ACHN (cell line): Measurements from ENCODE around the gene ALDH18A1.
"Not testable (repeated sequence)": the region's sequence is repeated elsewhere in the genome, so short reads cannot be mapped to it uniquely, and the experiment has no call there.

Source experiments
- DNase-seq: peaks from one replicate; pipeline ENCODE4 v3.0.0-alpha.2; 2015
- in situ Hi-C: cut with HindIII; loops from 2 replicates; pipeline ENCODE4 v1.10.0; 2017; ENCODE audit warnings: low sequenced_read_pairs, low pct_ligation_motif_present, low pct_unique_long_range_greater_than_20kb

ALDH18A1 gene

DNA sequence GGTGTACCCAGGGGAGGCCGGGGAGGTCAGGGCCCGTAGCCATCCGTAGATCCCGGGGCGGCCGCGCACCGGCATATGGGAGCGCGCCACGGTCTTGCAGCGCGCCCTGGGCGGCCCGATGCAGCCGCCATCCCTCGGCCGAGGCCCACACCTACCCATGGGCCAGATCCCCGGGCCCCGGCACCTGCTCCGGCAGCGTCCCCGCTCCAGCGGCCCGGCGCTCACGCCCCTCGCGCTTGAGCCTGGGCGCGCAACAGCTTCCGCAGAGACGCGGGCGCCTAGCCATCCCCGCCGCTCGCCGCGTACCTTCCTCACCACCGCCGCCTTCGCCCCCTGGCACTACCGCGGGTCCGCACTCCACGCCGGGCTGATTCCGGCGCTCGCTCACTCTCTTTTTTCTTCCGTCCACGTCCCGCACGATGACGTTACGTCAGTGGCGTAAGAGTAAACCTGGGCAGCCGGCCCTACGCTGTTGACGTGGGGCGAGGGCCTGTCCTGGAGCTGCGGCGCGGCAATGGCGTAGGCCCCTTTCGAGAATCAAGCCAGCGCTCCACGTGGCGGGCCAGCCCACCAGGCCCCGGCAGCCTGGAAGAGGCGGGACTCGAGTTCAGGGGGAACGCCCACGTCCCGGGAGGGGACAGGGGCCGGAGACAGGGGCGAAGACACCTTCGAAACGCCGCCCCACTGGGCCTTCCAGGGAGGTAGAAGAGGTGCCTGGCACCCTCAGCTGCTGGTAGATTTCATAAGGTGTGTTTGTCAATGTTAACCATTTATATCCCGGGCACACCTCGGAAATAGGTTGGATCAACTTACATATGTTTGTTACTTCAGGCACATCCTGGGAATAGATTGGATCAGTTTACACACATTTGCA is at the start of gene ALDH18A1:
ALDH18A1 (minus strand) TSS at position 421 of the 874 bp plus-strand sequence. CDS start 3,334 bp downstream, outside the sequence.
- peak; percentile 91 for DNase-seq
- in situ Hi-C loops = no loop called here

DNA sequence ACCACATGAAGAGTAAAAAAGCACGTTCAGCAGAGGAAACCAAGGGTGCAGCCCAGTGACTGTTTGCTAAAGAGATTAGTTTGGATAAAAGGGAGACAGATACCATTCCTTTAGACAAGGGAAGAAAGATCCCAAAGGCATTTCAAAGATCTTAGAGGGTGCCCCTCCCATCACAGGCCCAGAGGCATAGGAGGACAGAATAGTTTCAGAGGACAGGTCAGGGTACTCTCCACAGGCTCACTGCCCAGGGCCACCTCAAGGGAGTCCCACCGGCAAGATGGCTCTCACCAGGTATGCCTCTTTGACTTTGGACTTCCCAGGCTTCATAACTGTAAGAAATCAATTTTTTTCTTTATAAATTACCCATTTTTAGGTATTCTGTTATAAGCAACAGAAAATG is 41.9 kb upstream of the ALDH18A1 start:
- in situ Hi-C loops = no loop called here
- no peak for DNase-seq

DNA sequence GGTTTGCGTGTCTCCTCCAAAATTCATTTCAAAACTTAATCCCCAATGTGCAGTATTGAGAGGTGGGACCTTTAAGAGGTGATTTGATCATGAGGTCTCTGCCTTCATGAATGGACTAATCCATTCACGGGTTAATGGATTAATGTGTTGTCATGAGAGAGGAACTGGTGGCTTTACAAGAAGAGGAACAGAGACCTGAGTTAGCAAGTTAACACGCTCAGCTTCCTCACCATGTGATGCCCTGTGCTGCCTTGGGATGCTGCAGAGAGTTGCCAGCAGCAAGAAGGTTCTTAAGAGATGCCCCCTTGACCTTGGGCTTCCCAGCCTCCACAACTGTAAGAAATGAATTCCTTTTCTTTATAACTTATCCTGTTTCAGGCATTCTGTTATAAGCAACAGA is 40.9 kb upstream of the ALDH18A1 start:
- in situ Hi-C loops = no loop called here
- no peak for DNase-seq

DNA sequence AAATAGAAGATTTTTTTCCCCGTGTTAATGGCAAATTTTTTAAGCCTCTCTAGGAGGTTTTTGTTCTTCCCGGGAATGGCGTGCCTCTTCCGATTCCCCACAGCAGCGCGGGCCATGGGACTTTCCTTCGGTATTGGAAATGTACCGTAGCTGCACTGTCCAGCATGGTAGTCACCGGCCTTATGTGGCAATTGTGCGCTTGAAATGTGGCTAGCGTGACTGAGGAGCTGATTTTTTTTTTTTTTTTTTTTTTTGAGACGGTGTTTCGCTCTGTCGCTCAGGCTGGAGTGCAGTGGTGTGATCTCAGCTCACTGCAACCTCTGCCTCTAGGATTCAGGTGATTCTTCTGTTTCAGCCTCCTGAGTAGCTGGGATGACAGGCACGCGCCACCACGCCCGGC is 38.2 kb upstream of the ALDH18A1 start:
- no peak for DNase-seq
- in situ Hi-C loops = no loop called here

DNA sequence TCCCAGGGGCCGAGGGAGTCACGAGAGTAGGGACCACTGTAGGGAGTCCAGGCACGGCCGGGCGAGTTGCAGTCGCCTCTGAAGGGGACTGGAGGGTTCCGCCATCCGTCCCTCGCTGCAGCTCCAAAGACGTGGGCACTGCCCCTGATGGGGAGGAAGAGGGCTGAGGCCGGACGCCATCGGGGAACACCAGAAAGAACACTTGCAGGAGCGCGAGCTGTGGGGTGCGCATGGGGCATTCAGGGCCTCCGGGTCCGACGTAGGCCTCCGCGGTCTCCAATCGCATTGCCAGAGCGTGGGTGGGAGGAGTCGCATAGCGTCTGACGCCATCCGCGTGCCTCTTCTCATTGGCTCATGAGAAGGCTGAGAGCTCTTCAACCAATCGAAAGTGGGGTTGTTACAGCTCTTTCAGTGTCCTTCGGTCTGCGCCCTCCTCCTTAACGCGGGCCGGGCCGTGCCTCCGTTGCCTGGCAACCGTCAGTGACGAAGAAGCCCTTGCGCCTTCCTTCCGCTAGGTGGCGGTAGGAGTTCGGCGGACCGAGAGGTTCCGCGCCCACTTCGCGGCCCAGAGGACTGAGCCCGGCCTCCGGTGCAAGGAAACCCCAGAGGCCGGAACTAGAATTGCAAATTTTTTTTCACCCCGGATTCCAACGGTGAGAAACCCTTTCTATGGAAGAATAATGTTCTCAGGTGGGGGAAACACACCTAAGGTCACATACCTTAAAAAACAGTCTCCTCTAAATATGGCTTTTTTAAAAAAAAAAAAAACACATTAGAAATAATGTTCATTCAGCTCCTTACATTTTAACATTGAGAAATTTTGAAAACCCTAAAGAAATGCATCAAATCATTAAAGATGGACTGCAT is 37.4 kb upstream of the ALDH18A1 start, which contains the start of gene TCTN3:
TCTN3 (minus strand) TSS at position 260 of the 867 bp plus-strand sequence; CDS start at position 232, 28 bp downstream.
- peak; percentile 100 for DNase-seq
- in situ Hi-C loops = no loop called here

DNA sequence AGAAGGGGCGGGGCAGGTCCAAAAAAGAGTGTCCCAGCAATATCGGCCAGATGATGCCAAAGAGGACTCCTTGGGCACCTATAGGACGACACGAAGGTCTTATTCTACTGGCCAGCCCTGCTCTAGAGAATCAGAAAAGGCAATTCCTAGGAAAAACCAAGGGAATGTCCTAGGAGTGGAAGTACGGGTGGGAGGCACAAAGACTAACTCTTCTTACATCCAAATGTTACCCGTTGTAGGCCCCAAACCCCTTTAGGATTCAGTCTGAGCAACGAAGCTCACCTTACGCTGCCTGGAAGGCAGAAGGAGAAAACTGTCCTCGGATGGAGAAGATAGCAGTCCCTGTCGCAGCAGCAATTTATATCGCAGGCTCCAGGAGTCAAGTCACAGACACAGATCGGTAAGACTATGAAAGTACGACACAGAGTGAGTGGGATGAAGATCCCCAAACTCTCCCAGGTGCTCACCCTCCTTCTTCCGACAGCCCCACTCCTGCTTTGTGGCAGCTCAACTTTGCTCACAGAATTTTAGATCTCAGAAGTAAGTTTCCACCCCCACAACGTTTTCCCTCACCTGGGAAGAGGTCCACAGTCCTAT is 36.7 kb upstream of the ALDH18A1 start:
- DNase-seq = no peak
- in situ Hi-C loops = no loop called here

DNA sequence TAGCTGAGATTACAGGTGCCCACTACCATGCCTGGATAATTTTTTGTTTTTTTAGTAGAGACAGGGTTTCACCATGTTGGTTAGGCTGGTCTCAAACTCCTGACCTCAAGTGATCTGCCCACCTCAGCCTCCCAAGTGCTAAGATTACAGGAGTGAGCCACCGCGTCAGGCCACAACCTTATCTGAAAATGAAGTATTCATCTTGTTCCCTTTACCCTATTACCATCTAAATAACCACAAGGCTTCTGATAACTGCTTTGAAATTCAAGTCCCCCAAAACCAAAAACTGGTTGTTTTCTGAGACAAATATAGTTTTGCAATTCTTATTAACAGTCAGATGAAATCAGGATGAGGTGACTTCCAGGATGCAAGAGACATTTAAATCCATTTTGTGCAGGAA is 34.8 kb upstream of the ALDH18A1 start:
- in situ Hi-C loops = no loop called here
- no peak for DNase-seq

DNA sequence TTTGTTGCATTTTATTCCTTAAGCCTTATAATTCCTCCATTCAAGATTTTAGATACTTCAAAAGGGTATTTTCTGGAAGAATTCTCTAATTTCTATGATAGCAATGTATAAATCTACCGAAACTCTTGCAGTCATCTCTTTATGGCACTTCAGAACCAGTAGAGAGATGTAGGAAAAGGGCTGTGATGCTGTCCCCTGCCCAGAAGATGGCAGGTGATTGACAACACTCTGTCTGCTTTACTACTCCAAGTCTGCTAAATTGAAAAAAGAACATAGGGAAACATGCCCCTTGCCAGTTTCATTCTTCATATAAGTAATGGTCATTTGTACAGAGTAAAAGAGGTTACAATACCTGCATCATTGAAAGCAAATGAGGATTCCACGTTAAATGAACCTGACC is 32.1 kb upstream of the ALDH18A1 start:
- in situ Hi-C loops = no loop called here
- DNase-seq = no peak

DNA sequence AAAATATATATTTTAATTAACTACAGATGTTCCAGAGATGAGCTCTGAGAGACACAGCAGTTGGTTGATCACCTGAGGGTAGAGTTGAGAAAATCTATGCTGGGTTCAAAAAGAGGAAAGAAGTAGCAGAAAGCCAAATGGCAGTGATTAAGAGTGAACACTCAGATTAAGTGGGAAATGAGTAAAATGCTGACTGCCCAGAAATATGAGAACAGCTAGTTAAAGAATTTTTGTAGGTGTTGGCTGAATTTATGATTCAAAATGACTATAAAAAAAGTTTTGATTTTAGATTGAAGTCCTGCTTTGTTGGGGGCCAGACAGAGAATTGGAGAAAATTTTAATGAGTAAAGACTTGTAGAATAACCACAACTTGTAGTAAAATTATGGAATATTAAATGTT is 27.5 kb upstream of the ALDH18A1 start:
- in situ Hi-C loops = no loop called here
- DNase-seq = no peak

DNA sequence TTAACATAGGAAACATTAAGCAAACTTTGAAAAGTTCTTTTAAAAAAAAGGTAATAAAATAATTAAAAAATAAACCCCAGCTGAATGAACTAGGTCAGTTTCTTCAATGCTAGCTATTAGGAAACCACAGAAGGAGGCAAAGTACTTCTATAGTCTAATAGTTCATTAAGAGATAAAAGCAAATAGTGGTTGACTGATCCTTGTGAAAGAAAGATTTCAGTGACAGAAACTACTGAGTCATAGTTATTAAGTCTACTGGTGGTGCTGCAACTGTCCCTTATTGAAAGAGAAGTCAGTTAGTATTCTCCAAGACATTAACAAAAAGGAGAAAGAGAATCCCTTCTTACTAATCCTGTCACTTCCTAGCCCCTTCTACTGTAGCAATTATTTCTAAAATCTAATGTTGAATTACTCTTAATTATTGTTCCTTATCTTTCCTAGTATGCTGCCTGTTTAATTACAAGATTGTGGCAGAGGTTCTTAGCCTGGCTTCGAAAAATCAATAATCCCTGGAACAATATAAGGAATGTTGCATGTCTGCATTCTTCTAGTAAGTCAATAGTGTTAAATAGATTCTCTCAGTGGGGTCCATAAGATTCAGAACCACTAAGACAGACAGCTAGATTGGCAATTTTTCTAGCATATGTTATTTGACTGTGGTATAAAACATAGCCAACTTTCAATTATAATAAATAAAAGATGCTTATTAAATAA is 19.0 kb upstream of the ALDH18A1 start:
- in situ Hi-C loops = no loop called here
- DNase-seq = no peak

DNA sequence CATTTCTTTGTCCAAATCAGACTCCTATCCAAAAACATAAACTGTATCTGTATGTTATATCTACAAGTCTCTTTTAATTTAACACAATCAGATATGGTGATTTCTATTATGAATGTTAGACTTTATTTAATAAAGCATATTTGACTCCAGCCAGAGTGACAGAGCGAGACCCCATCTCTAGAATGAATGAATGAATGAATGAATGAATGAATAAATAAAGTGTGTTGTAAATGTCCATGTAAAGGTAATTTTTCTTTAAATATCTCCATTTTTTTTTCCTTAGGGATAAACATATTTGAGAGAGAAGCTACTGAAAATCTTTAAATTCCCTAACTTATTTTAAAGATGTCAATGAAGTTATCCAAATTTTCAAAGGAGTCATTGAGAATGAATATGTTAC is 18.1 kb upstream of the ALDH18A1 start:
- in situ Hi-C loops = no loop called here

DNA sequence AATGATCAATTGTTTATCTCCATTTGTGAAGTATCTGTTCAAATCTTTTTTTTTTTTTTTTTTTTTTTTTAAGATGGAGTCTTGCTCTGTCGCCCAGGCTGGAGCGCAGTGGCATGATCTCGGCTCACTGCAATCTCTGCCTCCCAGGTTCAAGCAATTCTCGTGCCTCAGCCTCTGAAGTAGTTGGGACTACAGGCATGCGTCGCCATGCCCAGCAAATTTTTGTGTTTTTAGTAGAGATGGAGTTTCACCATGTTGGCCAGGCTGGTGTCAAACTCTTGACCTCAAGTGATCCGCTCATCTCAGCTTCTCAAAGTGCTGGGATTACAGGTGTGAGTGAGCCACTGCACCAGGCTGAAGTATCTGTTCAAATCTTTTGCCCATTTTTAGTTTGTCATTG is 16.1 kb upstream of the ALDH18A1 start:
- DNase-seq, in situ Hi-C loops: not testable (repeated sequence)

More for the DNA sequence above, 18.1 kb upstream of the ALDH18A1 start:
- DNase-seq = no peak

DNA sequence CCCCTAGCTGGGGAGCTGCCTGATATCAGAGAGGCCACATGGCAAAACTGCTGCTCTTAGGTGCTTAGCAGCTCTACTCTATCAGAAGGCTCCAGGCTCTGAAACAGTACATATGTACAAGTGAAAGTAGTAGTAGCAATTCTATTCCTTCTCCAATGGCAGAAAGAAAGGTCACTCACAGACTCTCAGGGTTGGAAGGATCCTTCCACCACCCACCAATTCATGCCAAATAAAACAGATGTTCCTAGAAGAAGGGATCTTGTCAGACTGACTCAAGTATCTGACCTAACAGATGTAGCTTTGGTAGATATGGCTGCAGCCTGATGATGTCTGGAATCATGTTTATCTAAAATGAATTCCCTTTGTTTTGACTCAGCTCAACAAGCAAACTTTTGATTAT is 8.0 kb upstream of the ALDH18A1 start:
- no peak for DNase-seq
- in situ Hi-C loops = no loop called here

DNA sequence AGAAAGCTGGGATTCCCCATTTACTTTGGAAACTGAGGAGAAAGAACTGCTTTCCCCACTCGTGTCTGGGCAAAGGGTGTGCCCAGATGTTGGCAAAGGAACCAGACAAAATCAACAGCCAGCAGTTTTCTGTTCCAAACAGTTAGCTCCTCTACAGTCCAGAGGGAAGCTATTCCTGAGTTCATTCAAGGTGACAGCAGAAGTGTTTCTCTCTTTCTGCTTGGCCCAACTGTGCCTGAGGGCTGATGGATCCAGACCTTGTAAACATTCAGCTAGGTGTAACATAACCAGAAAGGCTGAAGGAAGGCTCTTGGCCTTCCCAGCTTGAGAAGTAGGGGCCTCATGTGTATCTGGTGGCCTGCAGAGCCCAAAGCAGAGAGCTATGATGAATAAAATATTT is 7.0 kb upstream of the ALDH18A1 start:
- DNase-seq = no peak
- in situ Hi-C loops = no loop called here

DNA sequence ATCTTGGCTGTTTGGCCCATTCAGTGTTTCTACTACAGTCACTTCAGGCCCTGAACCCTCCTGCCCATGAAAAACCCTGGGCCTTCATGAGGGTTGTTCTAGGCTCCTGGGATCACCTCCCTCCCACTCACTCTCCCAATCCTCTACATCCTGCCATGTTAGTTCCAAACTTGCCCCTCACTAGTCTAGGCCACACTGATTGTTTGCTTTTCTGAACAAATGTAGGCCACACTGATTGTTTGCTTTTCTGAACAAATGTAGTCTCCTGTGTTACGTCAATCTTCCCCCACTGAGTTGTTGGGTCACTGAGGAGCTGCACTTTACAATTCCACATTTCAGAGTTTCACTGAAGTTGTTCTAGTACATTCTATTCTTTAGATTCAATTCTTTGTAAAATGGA is 5.3 kb upstream of the ALDH18A1 start:
- in situ Hi-C loops = no loop called here
- DNase-seq = no peak

DNA sequence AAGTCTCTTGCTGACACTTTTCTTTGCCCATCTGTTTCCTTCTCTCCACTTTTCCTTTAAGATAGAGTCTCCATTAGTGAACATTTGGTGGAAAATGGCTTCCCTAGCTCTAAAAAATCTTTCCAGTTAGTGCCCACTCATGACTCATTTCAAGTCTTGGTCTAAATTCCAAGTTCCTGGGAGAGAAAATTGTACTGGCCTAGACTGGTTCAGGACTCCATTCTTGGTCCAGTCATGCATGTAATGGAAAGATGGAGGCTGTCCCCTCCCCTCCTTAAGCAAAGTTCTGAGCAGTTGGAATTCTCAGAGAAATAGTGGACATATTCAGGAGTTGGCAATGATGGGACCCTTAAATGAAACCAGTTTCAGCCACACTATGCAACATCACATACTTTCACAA is 3.8 kb upstream of the ALDH18A1 start:
- in situ Hi-C loops = no loop called here
- peak; percentile 77 for DNase-seq

DNA sequence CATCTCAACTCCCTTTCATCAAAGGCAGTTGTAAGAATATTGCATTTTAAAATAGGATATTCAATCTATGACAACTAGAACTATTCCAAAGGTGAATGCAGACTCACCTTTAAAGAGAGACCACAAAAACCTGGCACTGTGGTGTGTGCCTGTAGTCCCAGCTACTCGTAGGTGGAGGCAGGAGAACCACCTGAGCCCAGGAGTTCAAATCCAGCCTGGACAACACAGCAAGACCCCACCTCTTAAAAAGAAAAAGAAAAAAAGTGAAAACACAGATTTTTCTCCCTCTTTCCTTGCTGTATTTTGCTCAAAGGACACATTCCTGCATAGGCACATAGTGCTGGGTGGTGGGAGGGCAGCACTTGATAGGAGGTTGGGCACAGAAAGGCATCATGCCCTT is 739 bp upstream of the ALDH18A1 start:
- in situ Hi-C loops = no loop called here
- DNase-seq = no peak

DNA sequence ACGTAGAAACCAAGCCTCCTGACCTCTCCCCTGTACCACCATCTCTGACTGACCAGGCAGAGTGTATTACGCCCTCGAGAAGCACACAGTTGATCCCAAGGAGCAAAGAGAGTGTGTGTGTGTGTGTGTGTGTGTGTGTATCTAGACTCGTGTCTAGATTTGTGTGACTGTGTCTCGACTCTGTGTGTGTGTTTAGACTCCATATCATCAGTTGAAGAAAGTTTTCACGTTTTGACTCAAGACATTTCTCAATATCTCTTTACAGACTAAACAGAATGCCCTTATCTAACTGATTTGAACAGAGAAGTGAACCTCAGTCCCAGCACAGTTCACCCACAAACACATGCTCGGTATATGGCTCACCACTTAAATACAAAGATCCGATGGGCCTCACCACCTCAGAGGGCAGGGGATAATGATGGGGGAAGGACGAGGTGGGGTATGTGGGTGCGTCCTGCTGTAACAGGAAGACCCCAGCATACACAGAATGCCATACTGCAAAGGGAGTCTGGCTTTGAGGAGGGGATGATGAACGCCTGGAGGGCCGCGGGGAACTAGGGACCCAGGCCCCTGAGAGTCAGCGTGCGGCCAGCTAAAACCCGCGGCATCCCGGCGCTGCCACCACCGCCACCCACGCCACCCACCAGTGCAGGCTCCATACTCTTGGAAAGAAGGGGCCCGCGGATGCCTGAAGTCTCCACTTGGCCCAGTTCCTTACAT is 780 bp downstream of the ALDH18A1 start:
- peak; percentile 21 for DNase-seq
- in situ Hi-C loops = no loop called here
